ENCODE results near the gene ME1.
"Not testable (repeated sequence)": the region's sequence is repeated elsewhere in the genome, so short reads cannot be mapped to it uniquely, and the experiment has no call there.

ME1 gene

GRCh38 chr6:83341765-83342164 lies 89.1 kb downstream of the ME1 start:
- Histone ChIP-seq H3K4me1 (ENCODE audit: control insufficient read depth, insufficient read depth, low read length) (no peaks in the 10 kb centered on the region), H3K36me3 (ENCODE audit: control insufficient read depth, insufficient read depth, low read length) (no peaks in the 10 kb centered on the region), H3K4me3 (ENCODE audit: low read length) (no peak overlapping the region), H3K9ac (ENCODE audit: low read length) (no peak overlapping the region), H3K27me3 (ENCODE audit: control insufficient read depth, insufficient read depth, low read length) (no peaks in the 10 kb centered on the region), H3K9me3 (ENCODE audit: control insufficient read depth, low read length) (no peaks in the 10 kb centered on the region)

GRCh38 chr6:83333916-83334315 lies 96.9 kb downstream of the ME1 start:
- H3K4me1 ChIP-seq (ENCODE audit: control insufficient read depth, insufficient read depth, low read length); H3K9me3 ChIP-seq (ENCODE audit: control insufficient read depth, low read length); H3K36me3 ChIP-seq (ENCODE audit: control insufficient read depth, insufficient read depth, low read length); H3K27me3 ChIP-seq (ENCODE audit: control insufficient read depth, insufficient read depth, low read length); H3K9ac ChIP-seq (ENCODE audit: low read length); H3K4me3 ChIP-seq (ENCODE audit: low read length): not testable (repeated sequence)

DNA sequence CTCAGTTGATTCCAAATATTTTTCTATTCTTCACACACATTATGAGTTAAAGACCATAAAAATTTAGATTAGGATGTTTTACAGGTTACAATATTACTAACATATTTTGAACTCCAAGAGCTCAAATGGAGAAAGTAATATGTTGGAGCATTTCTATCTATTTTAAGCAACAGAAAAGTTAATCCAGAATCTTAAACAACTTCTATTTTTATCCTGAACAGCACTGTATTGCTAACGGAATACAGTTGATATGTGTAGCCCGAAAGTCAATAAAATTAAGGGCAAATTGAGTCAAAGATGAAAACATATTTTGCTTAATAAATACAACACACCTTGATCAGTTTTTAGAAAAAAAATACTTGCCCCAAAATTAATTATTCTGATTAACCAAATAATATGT lies 97.4 kb downstream of the ME1 start:
- Histone ChIP-seq H3K9me3 (ENCODE audit: control insufficient read depth, low read length) (no peaks in the 10 kb centered on the region), H3K4me3 (ENCODE audit: low read length) (no peak overlapping the region), H3K36me3 (ENCODE audit: control insufficient read depth, insufficient read depth, low read length) (no peaks in the 10 kb centered on the region), H3K4me1 (ENCODE audit: control insufficient read depth, insufficient read depth, low read length) (no peaks in the 10 kb centered on the region), H3K9ac (ENCODE audit: low read length) (no peak overlapping the region), H3K27me3 (ENCODE audit: control insufficient read depth, insufficient read depth, low read length) (no peaks in the 10 kb centered on the region)

- Histone ChIP-seq H3K27me3 (ENCODE audit: control insufficient read depth, insufficient read depth, low read length) (no peaks in the 10 kb centered on the region), H3K36me3 (ENCODE audit: control insufficient read depth, insufficient read depth, low read length) (no peaks in the 10 kb centered on the region), H3K9ac (ENCODE audit: low read length) (no peak overlapping the region), H3K4me3 (ENCODE audit: low read length) (no peak overlapping the region), H3K9me3 (ENCODE audit: control insufficient read depth, low read length) (no peaks in the 10 kb centered on the region), H3K4me1 (ENCODE audit: control insufficient read depth, insufficient read depth, low read length) (no peaks in the 10 kb centered on the region)
Measured at GRCh38 chr6:83314693-83315092, 116.2 kb downstream of the ME1 start.

DNA sequence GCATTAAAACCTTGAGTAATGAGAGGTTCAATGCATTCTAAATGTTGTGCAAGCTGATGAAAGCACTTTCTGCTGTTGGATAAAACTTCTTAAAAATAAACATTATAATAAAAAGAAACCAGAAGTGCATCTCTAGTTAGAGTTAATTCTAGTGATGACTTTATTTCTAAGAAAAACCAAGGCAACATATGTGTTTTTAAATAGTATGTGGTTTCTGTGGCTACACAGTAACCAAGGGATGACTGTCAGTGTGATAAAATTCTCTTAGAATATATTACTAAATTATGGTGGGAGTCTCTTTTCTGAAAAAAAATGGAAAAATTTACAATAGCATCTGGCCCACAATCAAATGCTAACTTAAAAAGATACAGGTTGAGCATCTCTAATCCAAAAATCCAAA lies 117.0 kb downstream of the ME1 start:
- Histone ChIP-seq H3K27me3 (ENCODE audit: control insufficient read depth, insufficient read depth, low read length) (no peaks in the 10 kb centered on the region), H3K9ac (ENCODE audit: low read length) (no peak overlapping the region), H3K9me3 (ENCODE audit: control insufficient read depth, low read length) (no peaks in the 10 kb centered on the region), H3K36me3 (ENCODE audit: control insufficient read depth, insufficient read depth, low read length) (no peaks in the 10 kb centered on the region), H3K4me1 (ENCODE audit: control insufficient read depth, insufficient read depth, low read length) (peaks cover 2% of the 10 kb centered on the region), H3K4me3 (ENCODE audit: low read length) (no peak overlapping the region)

- H3K9ac ChIP-seq (ENCODE audit: low read length) = no peak overlapping the region
- no peaks in the 10 kb centered on the region for H3K36me3 ChIP-seq (ENCODE audit: control insufficient read depth, insufficient read depth, low read length)
- H3K4me1 ChIP-seq (ENCODE audit: control insufficient read depth, insufficient read depth, low read length) = peaks cover 4% of the 10 kb centered on the region
- no peak overlapping the region for H3K4me3 ChIP-seq (ENCODE audit: low read length)
- H3K9me3 ChIP-seq (ENCODE audit: control insufficient read depth, low read length) = no peaks in the 10 kb centered on the region
- H3K27me3 ChIP-seq (ENCODE audit: control insufficient read depth, insufficient read depth, low read length) = no peaks in the 10 kb centered on the region
Measured at GRCh38 chr6:83311231-83311630, 119.6 kb downstream of the ME1 start.

DNA sequence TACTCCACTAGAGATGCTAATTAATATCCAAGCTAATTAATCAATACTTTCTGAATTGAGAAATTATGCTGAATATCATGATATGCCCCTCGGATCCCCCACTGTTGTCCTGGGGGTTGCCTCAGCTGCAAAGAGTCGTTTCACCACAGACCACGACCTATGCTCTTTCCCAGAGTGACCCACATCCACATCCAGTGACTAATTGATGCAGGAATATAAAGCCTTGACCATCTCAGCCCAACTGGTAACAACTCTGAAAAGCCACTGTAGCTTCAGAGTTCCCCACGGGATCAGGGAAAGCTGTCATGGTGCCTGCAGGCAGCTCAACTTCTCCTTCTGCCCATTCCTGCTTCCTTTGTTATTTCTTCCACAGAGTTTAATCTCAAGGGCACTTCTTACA lies 120.8 kb downstream of the ME1 start:
- Histone ChIP-seq H3K4me3 (ENCODE audit: low read length) (no peak overlapping the region), H3K9me3 (ENCODE audit: control insufficient read depth, low read length) (no peaks in the 10 kb centered on the region), H3K27me3 (ENCODE audit: control insufficient read depth, insufficient read depth, low read length) (no peaks in the 10 kb centered on the region), H3K36me3 (ENCODE audit: control insufficient read depth, insufficient read depth, low read length) (no peaks in the 10 kb centered on the region), H3K9ac (ENCODE audit: low read length) (no peak overlapping the region), H3K4me1 (ENCODE audit: control insufficient read depth, insufficient read depth, low read length) (peaks cover 9% of the 10 kb centered on the region)

DNA sequence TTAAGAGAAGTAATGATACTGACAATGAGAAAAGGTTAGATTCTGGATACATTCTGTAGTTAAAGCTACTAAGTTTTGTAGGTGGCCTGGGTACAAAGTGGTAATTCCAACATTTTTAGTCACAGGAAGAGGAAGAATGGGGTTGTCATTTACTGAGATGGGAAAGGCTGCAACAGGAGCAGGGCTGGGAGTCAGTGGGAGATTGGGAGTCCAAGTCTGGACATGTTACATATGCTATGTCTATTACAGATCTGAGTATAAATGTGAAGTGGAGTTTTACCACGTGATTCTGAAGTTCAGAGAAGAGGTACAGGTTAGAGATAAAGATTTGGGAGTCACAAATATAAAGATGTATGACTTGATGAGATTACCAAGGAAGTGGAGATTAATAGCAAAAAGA lies 121.5 kb downstream of the ME1 start:
- Histone ChIP-seq H3K9me3 (ENCODE audit: control insufficient read depth, low read length) (no peaks in the 10 kb centered on the region), H3K4me3 (ENCODE audit: low read length) (no peak overlapping the region), H3K27me3 (ENCODE audit: control insufficient read depth, insufficient read depth, low read length) (no peaks in the 10 kb centered on the region), H3K4me1 (ENCODE audit: control insufficient read depth, insufficient read depth, low read length) (peaks cover 12% of the 10 kb centered on the region), H3K9ac (ENCODE audit: low read length) (no peak overlapping the region), H3K36me3 (ENCODE audit: control insufficient read depth, insufficient read depth, low read length) (no peaks in the 10 kb centered on the region)

GRCh38 chr6:83308833-83309232 lies 122.0 kb downstream of the ME1 start:
- H3K36me3 ChIP-seq (ENCODE audit: control insufficient read depth, insufficient read depth, low read length) = no peaks in the 10 kb centered on the region
- no peak overlapping the region for H3K9ac ChIP-seq (ENCODE audit: low read length)

GRCh38 chr6:83307849-83308248 lies 123.0 kb downstream of the ME1 start:
- Histone ChIP-seq H3K4me3 (ENCODE audit: low read length) (no peak overlapping the region), H3K4me1 (ENCODE audit: control insufficient read depth, insufficient read depth, low read length) (peaks cover 12% of the 10 kb centered on the region), H3K27me3 (ENCODE audit: control insufficient read depth, insufficient read depth, low read length) (no peaks in the 10 kb centered on the region), H3K9me3 (ENCODE audit: control insufficient read depth, low read length) (no peaks in the 10 kb centered on the region), H3K36me3 (ENCODE audit: control insufficient read depth, insufficient read depth, low read length) (no peaks in the 10 kb centered on the region), H3K9ac (ENCODE audit: low read length) (no peak overlapping the region)

More at GRCh38 chr6:83308833-83309232, 122.0 kb downstream of the ME1 start:
- no peak overlapping the region for H3K4me3 ChIP-seq (ENCODE audit: low read length)
- H3K9me3 ChIP-seq (ENCODE audit: control insufficient read depth, low read length) = no peaks in the 10 kb centered on the region
- H3K27me3 ChIP-seq (ENCODE audit: control insufficient read depth, insufficient read depth, low read length) = no peaks in the 10 kb centered on the region
- peaks cover 12% of the 10 kb centered on the region for H3K4me1 ChIP-seq (ENCODE audit: control insufficient read depth, insufficient read depth, low read length)

DNA sequence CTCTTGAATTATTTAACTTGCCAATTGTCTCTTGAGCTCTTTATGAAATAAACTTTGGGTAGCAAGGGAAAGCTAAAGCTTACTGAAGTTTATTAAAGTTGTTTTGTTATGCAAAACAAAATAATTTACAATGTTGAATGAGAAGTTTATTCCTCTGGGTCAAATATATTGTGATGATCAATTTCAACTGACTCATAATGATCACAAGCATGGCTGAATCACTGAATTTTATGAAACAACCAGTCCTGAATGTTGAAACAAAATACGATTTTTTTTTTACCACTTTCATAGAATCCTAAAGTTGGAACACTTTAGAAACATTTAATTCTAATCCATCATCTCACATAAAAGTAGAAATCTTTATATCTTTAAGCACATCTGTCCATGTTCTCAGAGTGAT lies 127.4 kb downstream of the ME1 start:
- no peak overlapping the region for H3K4me3 ChIP-seq (ENCODE audit: low read length)
- no peak overlapping the region for H3K9ac ChIP-seq (ENCODE audit: low read length)
- H3K27me3 ChIP-seq (ENCODE audit: control insufficient read depth, insufficient read depth, low read length) = no peaks in the 10 kb centered on the region
- H3K36me3 ChIP-seq (ENCODE audit: control insufficient read depth, insufficient read depth, low read length) = no peaks in the 10 kb centered on the region
- H3K9me3 ChIP-seq (ENCODE audit: control insufficient read depth, low read length) = no peaks in the 10 kb centered on the region
- peaks cover 8% of the 10 kb centered on the region for H3K4me1 ChIP-seq (ENCODE audit: control insufficient read depth, insufficient read depth, low read length)

- Histone ChIP-seq H3K9ac (ENCODE audit: low read length) (no peak overlapping the region), H3K27me3 (ENCODE audit: control insufficient read depth, insufficient read depth, low read length) (no peaks in the 10 kb centered on the region), H3K36me3 (ENCODE audit: control insufficient read depth, insufficient read depth, low read length) (no peaks in the 10 kb centered on the region), H3K4me3 (ENCODE audit: low read length) (no peak overlapping the region), H3K4me1 (ENCODE audit: control insufficient read depth, insufficient read depth, low read length) (no peaks in the 10 kb centered on the region), H3K9me3 (ENCODE audit: control insufficient read depth, low read length) (no peaks in the 10 kb centered on the region)
Measured at GRCh38 chr6:83294676-83295075, 136.2 kb downstream of the ME1 start.
